Embryonic facial prominence (tissue), 1 donor: ENCODE results near the gene SMIM1.
"Not testable (repeated sequence)": the region's sequence is repeated elsewhere in the genome, so short reads cannot be mapped to it uniquely, and the experiment has no call there.

Experiments
- DNase-seq: peaks from one replicate; pipeline ENCODE4 v3.0.0-alpha.2; 2016; ENCODE audit errors: extremely low spot score

SMIM1 gene, protein sequence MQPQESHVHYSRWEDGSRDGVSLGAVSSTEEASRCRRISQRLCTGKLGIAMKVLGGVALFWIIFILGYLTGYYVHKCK

DNA sequence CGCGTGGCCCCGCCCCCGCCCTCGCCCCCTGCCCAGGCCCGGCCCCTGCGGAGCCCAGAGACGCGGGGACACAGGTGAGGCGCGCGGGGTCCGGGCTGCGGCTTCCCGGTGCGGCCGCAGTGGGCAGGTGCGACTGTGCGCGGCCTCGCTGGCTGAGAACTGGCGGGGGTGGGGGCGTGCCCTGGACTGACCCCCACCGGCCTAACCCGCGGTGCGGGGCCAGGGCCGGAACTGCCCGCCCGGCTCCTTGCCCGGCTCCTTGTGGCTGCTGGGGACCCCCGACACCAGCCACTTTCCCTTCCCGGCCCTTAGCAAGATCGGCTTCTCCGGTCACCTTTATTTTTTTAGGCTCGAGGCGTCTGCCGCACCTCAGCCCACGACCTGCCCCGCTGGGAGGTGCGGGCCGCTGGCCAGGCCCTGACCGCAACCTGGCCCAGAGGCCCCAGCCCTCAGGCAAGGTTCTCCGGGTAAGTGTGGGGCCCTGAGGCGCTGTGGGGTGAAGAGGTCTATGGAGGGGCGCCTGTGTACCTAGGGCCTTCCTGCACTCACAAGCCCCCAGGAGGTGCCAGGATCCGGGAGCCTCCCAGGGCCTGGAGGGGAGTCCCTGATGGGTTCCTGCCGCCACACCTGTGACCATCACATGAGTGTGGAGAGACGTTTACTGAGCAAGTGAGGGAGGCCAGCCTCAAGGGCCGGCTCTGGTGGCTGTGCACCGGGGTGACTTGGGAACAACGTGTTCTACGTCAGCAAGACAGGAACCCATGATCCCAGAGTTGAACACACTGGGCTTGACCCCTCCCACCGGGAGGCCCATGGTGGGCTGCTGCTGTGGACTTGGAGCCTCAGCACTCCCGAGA lies at the start of gene SMIM1:
TSS of gene SMIM1 (plus strand) at position 35 of the 857 bp plus-strand sequence. CDS start 2,625 bp downstream, outside the sequence.
- DNase-seq = no peak

DNA sequence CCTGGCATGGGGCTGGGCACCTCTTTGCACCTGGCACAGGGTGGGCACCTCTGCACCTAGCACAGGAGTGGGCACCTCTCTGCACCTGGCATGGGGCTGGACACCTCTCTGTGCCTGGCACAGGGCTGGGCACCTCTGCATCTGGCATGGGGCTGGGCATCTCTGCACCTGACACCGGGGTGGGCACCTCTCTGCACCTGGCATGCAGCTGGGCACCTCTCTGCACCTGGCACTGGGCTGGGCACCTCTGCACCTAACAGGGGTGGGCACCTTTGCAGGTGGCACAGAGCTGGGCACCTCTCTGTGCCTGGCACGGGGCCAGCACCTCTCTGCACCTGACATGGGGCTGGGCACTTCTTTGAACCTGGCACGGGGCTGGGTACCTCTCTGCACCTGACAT lies 49.7 kb upstream of the SMIM1 start:
- no peak for DNase-seq

DNA sequence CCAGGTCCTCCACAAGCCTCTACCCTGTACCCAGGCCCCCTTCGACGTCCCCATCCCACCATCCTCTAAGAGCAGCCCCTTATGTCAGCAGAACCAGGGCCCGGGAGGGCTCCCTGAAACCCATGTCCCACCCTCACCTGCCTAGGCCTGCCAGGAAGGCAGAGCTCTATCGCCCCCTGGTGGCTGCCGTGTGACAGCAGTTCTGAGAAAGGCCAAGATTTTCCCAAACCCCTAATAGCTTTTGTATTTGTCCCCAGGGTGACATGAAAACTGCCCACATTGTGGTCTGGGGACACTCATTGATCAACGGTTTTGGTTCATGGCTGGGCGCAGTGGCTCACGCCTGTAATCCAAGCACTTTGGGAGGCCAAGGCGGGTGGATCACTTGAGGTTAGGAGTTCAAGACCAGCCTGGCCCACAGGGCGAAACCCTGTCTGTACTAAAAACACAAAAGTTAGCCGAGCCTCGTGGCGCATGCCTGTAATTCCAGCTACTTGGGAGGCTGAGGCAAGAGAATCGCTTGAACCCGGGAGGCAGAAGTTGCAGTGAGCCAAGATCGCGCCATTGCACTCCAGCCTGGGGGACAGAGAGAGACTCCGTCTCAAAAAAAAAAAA lies 48.0 kb upstream of the SMIM1 start:
- not testable (repeated sequence) for DNase-seq

DNA sequence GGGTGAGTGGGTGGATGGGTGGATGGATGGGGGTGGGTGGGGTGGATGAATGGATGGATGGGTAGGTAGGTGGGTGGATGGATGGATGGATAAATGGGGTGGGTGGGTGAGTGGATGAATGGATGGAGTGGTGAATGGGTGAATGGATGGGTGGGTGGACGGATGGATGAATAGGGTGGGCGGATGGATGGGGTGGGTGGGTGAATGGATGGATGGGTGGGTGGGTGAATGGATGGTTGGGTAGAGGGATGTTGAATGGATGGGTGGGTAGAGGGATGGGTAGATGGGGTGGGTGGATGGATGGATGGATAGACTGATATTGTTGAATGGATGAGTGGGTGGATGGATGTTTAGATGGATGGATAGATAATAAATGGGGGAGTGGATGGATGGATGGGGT lies 47.2 kb upstream of the SMIM1 start:
- no peak for DNase-seq

DNA sequence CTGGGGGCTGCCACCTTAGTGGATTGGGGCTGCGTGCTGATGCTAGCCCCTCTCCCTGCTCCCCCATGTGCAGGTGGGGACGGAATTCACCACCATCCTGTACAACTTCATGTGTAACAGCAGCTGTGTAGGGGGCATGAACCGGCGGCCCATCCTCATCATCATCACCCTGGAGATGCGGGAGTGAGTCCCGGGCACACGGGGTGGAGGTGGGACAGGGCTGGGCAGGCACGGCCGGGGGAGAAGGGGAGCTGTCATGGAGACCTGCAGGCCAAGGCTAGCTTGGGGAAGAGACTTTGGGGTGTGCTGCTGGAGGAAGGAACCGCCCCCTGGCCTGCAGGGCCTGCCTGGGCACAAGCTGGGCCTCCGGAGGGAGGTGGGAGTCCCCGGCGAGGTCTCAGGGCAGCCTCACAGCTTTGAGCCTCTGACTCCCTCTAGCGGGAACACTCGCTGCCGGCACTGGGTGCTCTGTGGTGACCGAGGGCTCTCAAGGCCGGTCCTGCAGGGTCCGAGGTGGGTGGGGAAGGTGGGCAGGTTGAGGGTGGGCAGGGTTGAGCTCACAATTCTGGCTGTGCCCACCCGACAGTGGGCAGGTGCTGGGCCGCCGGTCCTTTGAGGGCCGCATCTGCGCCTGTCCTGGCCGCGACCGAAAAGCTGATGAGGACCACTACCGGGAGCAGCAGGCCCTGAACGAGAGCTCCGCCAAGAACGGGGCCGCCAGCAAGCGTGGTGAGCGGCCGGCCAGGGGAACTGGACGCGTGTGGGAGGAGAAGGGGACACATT lies 45.3 kb upstream of the SMIM1 start:
- DNase-seq = no peak

DNA sequence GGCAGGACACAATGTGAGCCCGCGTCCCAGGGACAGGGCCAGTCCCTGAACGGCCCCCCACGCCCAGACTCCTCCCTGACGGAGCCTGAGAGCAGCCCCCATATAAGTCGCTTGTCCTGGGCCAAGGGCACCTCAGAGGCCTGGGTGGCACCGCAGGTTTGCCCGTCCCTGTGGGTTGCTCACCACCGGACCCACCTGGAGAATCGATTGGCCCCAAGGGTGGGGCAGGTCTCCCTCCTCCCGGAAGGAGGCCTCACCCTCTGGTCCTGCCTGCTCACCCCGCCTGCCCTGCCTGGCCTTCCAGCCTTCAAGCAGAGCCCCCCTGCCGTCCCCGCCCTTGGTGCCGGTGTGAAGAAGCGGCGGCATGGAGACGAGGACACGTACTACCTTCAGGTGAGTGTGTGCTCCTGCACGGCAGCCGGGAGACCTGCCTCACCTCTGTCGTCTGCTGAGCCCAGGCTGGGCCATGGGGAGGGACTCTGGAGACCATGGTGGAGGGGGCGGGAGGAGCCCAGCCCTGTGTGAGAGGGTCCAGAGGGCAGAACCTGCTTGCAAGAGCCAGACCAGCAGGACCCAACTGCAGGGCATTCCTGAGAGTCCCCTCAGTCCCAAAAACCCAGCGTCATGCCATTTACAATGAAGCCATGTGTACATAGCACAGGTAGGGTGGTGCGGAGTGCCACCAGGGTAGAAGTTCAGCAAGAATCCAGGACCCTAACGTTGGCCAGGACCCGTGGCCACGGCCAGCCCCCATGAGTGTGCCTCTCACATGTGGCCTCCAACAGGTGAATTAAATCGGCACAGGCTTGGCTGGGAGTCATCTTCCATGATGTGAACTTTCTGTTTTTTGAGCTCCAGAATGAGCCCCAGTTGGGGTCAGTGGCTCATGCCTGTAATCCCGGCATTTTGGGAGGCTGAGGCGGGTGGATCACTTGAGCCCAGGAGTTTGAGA lies 44.4 kb upstream of the SMIM1 start:
- DNase-seq = no peak

DNA sequence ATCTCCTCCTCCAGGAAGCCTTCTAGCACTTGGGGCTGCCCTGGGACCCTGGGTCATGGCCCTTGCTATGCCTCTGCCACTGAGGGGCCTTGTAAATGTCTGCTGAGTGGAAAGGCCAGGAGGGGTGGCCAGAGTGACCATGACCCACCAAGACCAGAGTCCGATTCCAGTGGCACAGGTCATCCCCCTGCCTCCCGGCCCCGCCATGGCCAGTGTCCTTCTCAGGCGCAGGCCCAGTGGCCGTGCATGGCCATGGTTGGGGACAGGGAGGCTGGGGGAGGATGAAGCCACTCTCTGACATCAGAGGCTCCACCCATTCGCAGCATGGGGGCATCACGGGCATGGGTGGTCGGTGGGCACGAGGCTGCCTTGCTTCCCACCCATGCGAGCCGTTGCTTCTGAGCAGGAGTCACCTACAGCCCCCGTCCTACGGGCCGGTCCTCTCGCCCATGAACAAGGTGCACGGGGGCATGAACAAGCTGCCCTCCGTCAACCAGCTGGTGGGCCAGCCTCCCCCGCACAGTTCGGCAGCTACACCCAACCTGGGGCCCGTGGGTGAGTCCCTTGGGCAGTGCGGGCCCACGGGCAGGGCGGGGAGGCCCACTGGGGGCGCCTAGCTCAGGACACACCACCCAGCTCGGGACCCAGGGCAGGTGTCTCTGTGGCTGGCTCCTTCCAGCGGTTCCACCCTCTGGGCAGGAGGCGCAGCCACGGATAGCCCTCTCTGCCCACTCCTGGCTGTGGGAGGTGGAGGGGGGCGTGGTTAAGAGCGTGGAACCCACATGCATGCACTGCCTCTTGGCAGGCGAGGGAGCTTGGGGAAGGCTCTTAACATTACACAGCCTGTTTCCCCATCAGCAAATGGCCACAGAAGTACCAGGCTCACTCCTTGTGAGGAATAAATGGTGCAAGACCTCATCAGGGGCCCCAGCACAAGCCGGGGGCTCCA lies 42.7 kb upstream of the SMIM1 start:
- DNase-seq = no peak

DNA sequence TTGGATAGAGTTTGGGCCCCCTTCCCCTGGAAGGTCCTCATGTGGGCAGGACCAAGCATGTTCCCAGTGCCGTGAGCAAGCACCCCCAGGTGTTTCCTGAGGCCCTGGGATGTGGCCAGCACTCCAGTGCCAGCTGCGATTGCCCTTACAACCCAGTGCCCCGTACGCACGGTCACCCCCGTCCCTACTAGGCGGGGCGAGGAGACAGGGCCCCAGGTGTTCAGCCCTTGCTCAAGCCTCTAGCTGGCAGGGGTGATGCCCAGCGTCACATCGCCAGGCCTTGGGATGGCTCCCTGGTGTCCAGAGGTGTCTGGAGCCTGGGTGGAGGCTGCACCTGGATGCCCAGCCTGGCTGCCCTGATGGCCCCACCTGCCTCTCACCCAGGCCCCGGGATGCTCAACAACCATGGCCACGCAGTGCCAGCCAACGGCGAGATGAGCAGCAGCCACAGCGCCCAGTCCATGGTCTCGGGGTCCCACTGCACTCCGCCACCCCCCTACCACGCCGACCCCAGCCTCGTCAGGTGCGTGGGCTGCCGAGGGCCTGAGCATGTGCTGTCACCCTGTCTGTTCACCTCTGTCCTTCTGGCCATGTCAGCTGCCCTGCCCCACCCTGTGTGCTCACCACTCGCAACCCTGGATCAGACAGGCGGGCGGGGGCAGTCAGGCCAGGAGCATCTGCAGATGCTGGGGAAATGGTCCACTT lies 41.9 kb upstream of the SMIM1 start:
- no peak for DNase-seq

DNA sequence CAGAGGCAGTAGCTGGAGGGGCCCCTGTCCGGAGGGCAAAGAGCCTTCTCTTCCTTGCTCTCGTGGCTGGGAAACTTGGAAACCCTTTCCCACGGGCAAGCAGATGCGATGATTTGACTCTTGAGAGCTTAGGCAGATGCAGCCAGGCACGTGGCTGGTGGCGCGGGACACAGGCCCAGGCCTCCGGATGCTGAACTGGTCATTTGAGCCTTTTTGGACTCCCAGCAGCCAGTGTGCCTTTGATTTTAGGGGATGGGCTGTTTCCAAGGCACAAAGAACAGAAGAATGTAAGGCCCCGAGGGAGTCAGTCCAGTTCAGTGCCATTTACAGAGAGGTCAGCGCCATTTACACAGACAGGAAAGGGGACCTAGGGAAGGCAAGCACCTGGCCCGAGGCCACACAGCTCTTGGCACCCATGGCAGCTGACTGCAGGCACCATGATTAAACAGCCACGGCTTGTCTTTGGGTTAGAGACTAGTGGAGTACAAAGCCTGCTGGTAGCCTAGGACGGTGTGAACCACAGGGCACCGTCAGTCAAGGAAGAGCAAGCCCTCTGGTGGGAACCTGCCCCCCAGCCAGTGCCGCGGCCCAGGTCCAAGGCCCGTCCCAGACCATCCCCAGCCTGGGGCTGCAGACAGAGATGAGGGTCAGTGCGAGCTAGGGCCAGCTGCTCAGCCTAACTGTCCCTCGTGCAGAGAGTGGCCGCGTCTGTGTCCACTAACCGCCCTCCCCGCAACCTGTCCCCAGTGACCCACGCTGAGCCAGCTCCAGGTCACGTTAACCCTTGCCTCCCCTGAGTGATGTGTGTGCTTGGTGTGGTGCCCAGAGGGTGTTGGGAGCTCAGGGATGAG lies 40.7 kb upstream of the SMIM1 start:
- DNase-seq = no peak

DNA sequence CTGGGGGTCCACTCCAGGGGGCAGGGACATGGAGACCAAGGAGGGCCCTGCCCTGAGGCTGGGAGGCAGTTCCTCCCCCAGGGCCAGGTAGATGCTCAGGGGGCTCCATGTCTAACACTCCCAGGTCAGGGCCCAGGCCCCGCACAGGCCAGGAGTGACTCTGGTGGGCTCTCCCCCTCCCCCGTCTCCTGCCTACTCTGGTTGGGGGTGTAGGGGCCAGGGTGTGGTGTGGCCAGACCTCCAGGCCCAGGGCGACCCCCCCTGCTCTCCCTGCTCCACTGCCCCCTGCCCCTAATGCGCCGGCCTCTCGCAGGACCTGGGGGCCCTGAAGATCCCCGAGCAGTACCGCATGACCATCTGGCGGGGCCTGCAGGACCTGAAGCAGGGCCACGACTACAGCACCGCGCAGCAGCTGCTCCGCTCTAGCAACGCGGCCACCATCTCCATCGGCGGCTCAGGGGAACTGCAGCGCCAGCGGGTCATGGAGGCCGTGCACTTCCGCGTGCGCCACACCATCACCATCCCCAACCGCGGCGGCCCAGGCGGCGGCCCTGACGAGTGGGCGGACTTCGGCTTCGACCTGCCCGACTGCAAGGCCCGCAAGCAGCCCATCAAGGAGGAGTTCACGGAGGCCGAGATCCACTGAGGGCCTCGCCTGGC lies 40.0 kb upstream of the SMIM1 start:
- DNase-seq = no peak

DNA sequence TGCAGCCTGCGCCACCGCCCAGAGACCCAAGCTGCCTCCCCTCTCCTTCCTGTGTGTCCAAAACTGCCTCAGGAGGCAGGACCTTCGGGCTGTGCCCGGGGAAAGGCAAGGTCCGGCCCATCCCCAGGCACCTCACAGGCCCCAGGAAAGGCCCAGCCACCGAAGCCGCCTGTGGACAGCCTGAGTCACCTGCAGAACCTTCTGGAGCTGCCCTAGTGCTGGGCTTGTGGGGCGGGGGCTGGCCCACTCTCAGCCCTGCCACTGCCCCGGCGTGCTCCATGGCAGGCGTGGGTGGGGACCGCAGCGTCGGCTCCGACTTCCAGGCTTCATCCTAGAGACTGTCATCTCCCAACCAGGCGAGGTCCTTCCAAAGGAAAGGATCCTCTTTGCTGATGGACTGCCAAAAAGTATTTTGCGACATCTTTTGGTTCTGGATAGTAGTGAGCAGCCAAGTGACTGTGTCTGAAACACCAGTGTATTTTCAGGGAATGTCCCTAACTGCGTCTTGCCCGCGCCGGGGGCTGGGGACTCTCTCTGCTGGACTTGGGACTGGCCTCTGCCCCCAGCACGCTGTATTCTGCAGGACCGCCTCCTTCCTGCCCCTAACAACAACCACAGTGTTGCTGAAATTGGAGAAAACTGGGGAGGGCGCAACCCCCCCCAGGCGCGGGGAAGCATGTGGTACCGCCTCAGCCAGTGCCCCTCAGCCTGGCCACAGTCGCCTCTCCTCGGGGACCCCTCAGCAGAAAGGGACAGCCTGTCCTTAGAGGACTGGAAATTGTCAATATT lies 39.3 kb upstream of the SMIM1 start:
- DNase-seq = no peak

DNA sequence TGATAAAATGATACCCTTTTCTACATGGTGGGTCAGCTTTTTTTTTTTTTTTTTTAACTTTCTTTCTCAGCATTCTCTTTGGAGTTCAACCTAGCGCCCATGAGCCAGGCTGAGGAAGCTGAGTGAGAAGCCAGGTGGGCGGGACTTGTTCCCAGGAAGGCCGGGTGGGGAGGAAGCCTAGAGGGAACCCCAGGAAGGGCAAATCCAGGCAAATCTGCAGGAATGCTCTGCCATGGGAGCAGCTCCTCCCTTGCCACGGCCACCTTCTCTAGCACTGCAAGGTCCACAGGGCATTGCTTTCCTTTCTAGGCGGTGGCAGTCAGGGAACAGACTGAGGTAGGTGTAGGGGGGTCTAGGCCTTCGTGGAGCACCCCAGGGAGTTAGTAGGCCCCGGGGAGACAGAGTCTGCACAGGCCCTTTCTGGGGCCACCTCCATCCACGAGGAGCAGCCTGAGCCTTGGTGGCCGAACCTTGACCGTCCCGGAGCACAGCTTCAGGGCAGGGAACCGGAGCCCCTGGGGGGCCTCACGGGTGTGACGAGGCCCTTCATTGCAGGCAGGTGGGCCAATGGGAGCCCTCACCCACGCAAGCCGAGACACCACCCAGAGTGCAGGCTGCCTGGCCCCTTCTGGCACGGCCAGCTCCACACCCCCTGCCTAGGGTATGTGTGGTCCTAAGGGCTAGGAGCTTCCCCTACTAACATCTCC lies 38.5 kb upstream of the SMIM1 start:
- no peak for DNase-seq

DNA sequence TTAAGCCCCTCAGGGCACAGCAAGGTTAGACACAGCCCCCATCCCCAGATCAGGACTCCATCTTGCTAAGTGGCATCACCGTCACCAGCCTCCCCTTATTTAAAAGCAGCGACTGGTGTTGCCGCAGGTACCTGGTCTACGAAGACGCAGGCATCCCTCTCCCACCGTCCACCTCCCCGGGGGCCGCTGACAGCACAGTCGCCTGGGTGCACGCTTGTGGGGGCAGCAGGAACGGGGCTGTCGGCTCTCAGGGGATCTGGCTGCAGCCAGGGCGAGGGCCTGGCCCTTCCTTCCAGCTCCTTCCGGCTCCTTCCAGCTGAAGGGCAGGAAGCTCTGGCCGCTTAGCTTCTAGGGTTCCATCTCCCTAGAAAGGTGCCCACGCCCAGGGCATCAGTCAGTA lies 37.9 kb upstream of the SMIM1 start:
- DNase-seq = no peak

DNA sequence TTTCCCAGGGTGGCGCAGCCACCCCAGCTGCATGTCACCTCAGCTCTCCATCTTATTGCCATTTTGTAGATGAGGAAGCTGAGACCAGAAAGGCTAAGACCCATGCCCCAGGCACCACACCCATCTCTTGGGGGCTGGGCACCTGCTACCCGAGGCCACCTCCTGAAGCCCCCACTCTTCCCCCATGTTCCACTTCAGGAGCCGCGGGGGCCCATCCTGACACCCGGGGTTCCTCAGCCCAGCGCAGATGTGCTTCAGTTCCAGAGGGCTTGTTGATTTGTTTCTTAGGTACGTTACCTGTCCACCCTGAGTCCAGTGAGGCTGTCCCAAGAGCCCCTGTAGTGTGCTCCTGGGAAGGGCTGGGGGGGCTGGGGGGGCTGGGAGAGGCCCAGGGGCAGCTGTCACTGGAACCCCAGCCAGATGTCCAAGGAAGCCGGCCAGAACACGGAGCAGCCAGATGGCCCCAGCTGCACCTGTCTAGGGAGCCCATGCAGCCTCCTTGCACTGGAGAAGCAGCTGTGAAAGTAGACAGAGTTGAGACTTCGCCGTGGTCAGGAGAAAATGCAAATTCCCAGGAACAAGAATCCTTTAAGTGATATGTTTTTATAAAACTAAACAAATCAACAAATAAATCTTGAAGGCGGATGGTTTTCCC lies 37.4 kb upstream of the SMIM1 start:
- no peak for DNase-seq

DNA sequence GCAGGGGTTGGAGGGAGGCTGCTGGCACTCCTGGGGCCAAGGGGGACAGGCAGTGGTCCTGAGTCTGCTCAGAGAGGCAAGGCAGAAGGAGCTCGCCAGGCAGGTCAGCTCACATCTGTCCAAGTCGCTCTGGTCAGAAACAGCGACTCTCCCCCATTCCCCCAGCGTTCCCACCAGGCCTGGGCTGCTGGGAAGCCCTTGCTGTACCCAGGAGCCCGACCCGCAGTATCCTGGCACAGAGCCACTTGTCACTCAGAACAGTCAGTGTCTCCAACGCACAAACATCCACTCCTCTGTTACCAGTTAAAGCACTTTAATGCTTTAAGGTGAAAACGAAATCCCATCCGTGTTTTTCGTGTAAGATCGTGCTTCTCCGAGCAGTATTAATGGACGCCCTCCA lies 36.9 kb upstream of the SMIM1 start:
- DNase-seq = no peak

DNA sequence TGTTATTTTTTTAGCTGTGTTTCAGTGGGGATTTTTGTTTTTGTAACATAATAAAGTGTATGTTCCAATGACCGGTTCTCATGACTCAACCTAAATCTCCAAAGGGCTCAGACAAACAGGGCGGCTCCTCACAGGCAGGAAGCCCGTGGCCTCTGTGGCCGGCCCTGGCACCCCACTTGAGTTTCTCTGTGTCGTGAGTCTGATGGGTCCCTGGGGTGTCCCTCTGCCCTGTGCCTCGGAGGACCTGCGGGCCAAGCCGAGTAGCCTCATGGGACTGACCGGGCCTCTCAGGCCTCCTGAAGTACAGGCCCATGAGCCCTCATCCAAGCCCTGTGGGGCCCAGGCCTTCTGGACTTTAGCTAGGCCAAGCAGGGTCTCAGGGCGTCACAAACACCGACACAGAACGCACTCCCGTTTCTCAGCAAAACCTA lies 36.4 kb upstream of the SMIM1 start:
- no peak for DNase-seq
